T-cell (primary cell): ENCODE data around the gene CEP192. TPM values are rescaled to one million over a fixed set of nuclear protein-coding genes. Genes with fewer than 3 reads are reported as not detected.
A peak's percentile ranks its signal among the peaks of the same experiment; 100 is the strongest.

ENCODE experiments used
- ATAC-seq, 4 experiments: fragments of 200-7000 bp in 3 of 4; fragments of 150-1000 bp in 1 of 4; cut with Tn5 transposase; replicated peaks in 1 of 4; 1 replicate in 3 of 4; 2 replicates in 1 of 4; pipeline ENCODE4 v1.10.0; 2021; ENCODE audit warnings: moderate library complexity in 3 of 4, mild to moderate bottlenecking in 2 of 4, moderate number of reproducible peaks in 1 of 4
- CTCF ChIA-PET, 2 donors: fragments of 300-600 bp; sonication (Branson Sonifier 250); formaldehyde crosslinking; loops; one replicate each; lab custom pipeline; 2022; ENCODE audit warnings: antibody characterized with exemption in 2 of 2; lab: Charles Lee
- POLR2A ChIA-PET, 2 donors: fragments of 300-600 bp; sonication (Branson Sonifier 250); formaldehyde crosslinking; loops; one replicate each; lab custom pipeline; 2022; ENCODE audit warnings: antibody characterized with exemption in 2 of 2; lab: Charles Lee
- DNase-seq, 35 experiments: peaks; one replicate each; pipeline versions ENCODE4 v3.0.0 to v3.0.0-alpha.2; 2013 to 2023
- H3K27ac ChIP-seq: one replicate; pipeline ENCODE4 v1.5.1; 2013; ENCODE audit warnings: low read length
- H3K27me3 ChIP-seq, 2 experiments: replicated peaks in 1 of 2; 1 replicate in 1 of 2; 2 replicates in 1 of 2; pipeline versions ENCODE4 v1.6.1 to v1.7.0; 2013; ENCODE audit warnings: low read length in 1 of 2, mixed read lengths in 1 of 2; ENCODE audit not compliant: control insufficient read depth in 2 of 2, insufficient read depth in 2 of 2; ENCODE audit errors: extremely low read depth in 1 of 2
- H3K36me3 ChIP-seq, 2 donors: 1 replicate in 1 of 2; 2 replicates in 1 of 2; pipeline versions ENCODE4 v1.6.1 to v1.7.0; 2013; ENCODE audit warnings: low read length in 1 of 2; ENCODE audit not compliant: control insufficient read depth in 2 of 2, insufficient read depth in 1 of 2; ENCODE audit errors: extremely low read depth in 1 of 2
- H3K4me1 ChIP-seq, 2 experiments: 1 replicate in 1 of 2; 2 replicates in 1 of 2; pipeline versions ENCODE4 v1.6.1 to v1.7.0; 2013; ENCODE audit warnings: low read length in 2 of 2, mixed read lengths in 1 of 2; ENCODE audit not compliant: insufficient read depth in 2 of 2, control insufficient read depth in 1 of 2; ENCODE audit errors: extremely low read depth in 1 of 2
- H3K4me3 ChIP-seq, 2 donors: 1 replicate in 1 of 2; 2 replicates in 1 of 2; pipeline versions ENCODE4 v1.5.1 to v1.7.0; 2013; ENCODE audit warnings: mild to moderate bottlenecking in 2 of 2, low read length in 1 of 2, moderate library complexity in 1 of 2; ENCODE audit not compliant: control insufficient read depth in 1 of 2; ENCODE audit errors: extremely low read depth in 1 of 2
- H3K9me3 ChIP-seq: 2 replicates; pipeline ENCODE4 v1.7.0; 2013
- H3K27ac Mint-ChIP-seq, 2 donors: one replicate each; pipeline ENCODE4 v1.8.0; 2020 to 2021; ENCODE audit warnings: mild to moderate bottlenecking in 2 of 2, mixed read lengths in 2 of 2
- H3K27me3 Mint-ChIP-seq, 2 donors: one replicate each; pipeline ENCODE4 v1.8.0; 2021 to 2022; ENCODE audit warnings: mixed read lengths in 2 of 2
- H3K36me3 Mint-ChIP-seq: one replicate; pipeline ENCODE4 v1.8.0; 2021; ENCODE audit warnings: mixed read lengths
- H3K4me1 Mint-ChIP-seq, 3 donors: one replicate each; pipeline ENCODE4 v1.8.0; 2020 to 2022; ENCODE audit warnings: mixed read lengths in 3 of 3, mild to moderate bottlenecking in 1 of 3
- H3K4me3 Mint-ChIP-seq, 3 donors: one replicate each; pipeline ENCODE4 v1.8.0; 2020 to 2022; ENCODE audit warnings: mild to moderate bottlenecking in 3 of 3, mixed read lengths in 3 of 3, moderate library complexity in 3 of 3
- H3K9me3 Mint-ChIP-seq, 3 donors: one replicate each; pipeline ENCODE4 v1.8.0; 2020 to 2022; ENCODE audit warnings: mixed read lengths in 3 of 3
- WGBS: methylation state at CpG from one replicate; pipeline ENCODE4 v1.1.5; 2013; ENCODE audit warnings: missing lambda C conversion rate; ENCODE audit not compliant: insufficient coverage; 5-methylcytosine and 5-hydroxymethylcytosine counted together
- total RNA-seq, 35 experiments: library from RNA in 6 of 35; stranded (reverse) in 6 of 35; fragments of 120-200 nt in 1 of 35; gene quantifications; one replicate each; pipeline versions ENCODE4 v1.2.1 to v1.2.4 and lab custom pipeline; 2013 to 2026

CEP192 gene
- total RNA-seq, 5 donors from 2014 or later (not counting 1 experiment from before 2014, with no cell fraction given), result 28.9 to 37.2 (median 32.9) TPM

- ChIA-PET CTCF (no interaction called here), POLR2A (no interaction called here)
- ATAC-seq (no peak), DNase-seq (no peak)
- no peaks in the 10 kb centered on the region for H3K9me3 Mint-ChIP-seq
- H3K36me3 Mint-ChIP-seq, result peaks cover 73% of the 10 kb centered on the region
- H3K4me3 Mint-ChIP-seq, result no peak overlapping the region
- WGBS, result 100% methylated on average over 1 of the region's 4 CpGs
- Histone ChIP-seq H3K27ac (no peak overlapping the region), H3K9me3 (no peaks in the 10 kb centered on the region), H3K4me1 (no peaks in the 10 kb centered on the region), H3K36me3 (peaks cover 12 to 28% of the 10 kb centered on the region in 2 donors), H3K4me3 (no peak overlapping the region), H3K27me3 (no peaks in the 10 kb centered on the region)
- H3K27me3 Mint-ChIP-seq, result no peaks in the 10 kb centered on the region
- H3K4me1 Mint-ChIP-seq, result peaks cover 17 to 19% (median 17%) of the 10 kb centered on the region in 3 donors
- H3K27ac Mint-ChIP-seq, result no peak overlapping the region
Measured at GRCh38 chr18:13043066-13043465, 51.9 kb downstream of the CEP192 start.

DNA sequence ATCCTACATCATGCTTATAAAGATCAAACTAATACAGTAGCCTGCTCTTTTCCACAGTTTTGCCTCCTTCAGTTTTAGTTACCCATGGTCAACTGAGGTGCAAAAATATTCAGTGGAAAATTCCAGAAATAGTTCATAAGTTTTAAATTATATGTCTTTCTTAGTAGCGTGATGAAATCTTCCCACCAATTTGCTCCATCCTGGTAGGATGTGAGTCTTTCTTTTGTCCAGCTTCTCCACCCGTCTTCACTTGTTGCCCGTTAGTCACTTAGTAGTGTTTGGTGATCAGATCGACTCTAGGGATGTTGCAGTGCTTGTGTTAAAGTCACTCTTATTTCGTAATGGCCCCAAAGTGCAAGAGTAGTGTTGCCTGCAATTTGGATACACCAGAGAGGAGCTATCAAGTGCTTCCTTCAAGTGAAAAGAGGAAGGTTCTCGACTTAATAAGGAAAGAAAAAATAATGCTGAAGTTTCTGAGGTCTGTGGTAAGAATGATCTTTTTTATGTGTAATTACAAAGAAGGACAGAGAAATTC is 57.0 kb downstream of the CEP192 start:
- no peaks in the 10 kb centered on the region for H3K27me3 ChIP-seq
- Mint-ChIP-seq H3K9me3 (no peaks in the 10 kb centered on the region), H3K4me1 (peaks cover 12 to 22% (median 15%) of the 10 kb centered on the region in 3 donors), H3K27me3 (no peaks in the 10 kb centered on the region), H3K36me3 (peaks cover 72% of the 10 kb centered on the region), H3K4me3 (no peak overlapping the region), H3K27ac (no peak overlapping the region)
- ChIA-PET CTCF (no interaction called here), POLR2A (no interaction called here)
- no peak overlapping the region for H3K4me3 ChIP-seq
- H3K4me1 ChIP-seq, result peaks cover 2 to 5% of the 10 kb centered on the region in 2 experiments
- DNase-seq (no peak), ATAC-seq (no peak)
- 78% methylated on average over 2 of the region's 6 CpGs for WGBS
- H3K36me3 ChIP-seq, result peaks cover 7 to 44% of the 10 kb centered on the region in 2 donors
- no peaks in the 10 kb centered on the region for H3K9me3 ChIP-seq
- no peak overlapping the region for H3K27ac ChIP-seq

- no peak overlapping the region for H3K27ac Mint-ChIP-seq
- Histone ChIP-seq H3K4me1 (peaks cover 2 to 5% of the 10 kb centered on the region in 2 experiments), H3K27ac (no peak overlapping the region), H3K4me3 (no peak overlapping the region), H3K27me3 (no peaks in the 10 kb centered on the region), H3K36me3 (peaks cover 10 to 61% of the 10 kb centered on the region in 2 donors), H3K9me3 (no peaks in the 10 kb centered on the region)
- CTCF ChIA-PET, result interaction anchor here in 1 of 2 donors (0.7 kb wide), 1 partner anchor 654 kb away, joined by 4 read pairs; no protein-coding TSS in a partner anchor
- H3K4me1 Mint-ChIP-seq, result peaks cover 9 to 13% (median 12%) of the 10 kb centered on the region in 3 donors
- H3K9me3 Mint-ChIP-seq, result no peaks in the 10 kb centered on the region
- H3K27me3 Mint-ChIP-seq, result no peaks in the 10 kb centered on the region
- 86% methylated on average over 3 of the region's 6 CpGs for WGBS
- no peak overlapping the region for H3K4me3 Mint-ChIP-seq
- DNase-seq (no peak), ATAC-seq (no peak)
- peaks cover 71% of the 10 kb centered on the region for H3K36me3 Mint-ChIP-seq
- POLR2A ChIA-PET, result interaction anchor here in 1 of 2 donors (0.6 kb wide), 1 partner anchor 1056 kb away, joined by 3 read pairs; no protein-coding TSS in a partner anchor
Measured at GRCh38 chr18:13051159-13051558, 60.0 kb downstream of the CEP192 start.

DNA sequence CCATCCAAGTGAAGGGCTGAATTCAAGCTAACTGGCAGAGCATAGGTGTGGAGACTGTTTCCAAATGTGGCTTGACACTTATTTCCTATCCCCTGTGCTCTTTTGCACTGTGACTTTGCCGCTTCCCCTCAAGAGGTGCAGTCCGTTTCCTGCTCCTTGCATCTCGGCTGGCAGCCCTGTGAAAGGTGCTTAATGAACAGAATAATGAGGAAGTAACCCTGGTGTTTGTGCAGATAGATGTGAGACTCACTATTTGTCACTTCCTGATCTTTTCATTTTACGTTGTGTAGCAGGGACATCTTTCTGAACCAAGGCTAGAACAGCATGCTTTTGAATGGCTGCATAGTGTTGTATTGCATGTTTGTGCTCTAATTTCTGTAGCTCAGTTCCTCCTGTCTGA is 60.8 kb downstream of the CEP192 start:
- ChIA-PET CTCF (interaction anchor here in 1 of 2 donors (0.7 kb wide), 1 partner anchor 764 kb away, joined by 3 read pairs; no protein-coding TSS in a partner anchor), POLR2A (interaction anchor here in 1 of 2 donors (0.5 kb wide), 1 partner anchor 1115 kb away, joined by 4 read pairs; no protein-coding TSS in a partner anchor)
- peak in 2 of 4 experiments; percentile 23 to 30 for ATAC-seq
- H3K4me1 Mint-ChIP-seq, result peaks cover 9 to 13% (median 12%) of the 10 kb centered on the region in 3 donors
- peak in 3 of 35 experiments; percentile 4 to 26 (median 10) for DNase-seq
- Histone ChIP-seq H3K36me3 (peaks cover 11 to 68% of the 10 kb centered on the region in 2 donors), H3K27ac (no peak overlapping the region), H3K9me3 (no peaks in the 10 kb centered on the region), H3K4me1 (peaks cover 2 to 5% of the 10 kb centered on the region in 2 experiments), H3K27me3 (no peaks in the 10 kb centered on the region), H3K4me3 (no peak overlapping the region)
- H3K27ac Mint-ChIP-seq, result peak overlapping the region; percentile 50 to 80
- H3K27me3 Mint-ChIP-seq, result no peaks in the 10 kb centered on the region
- no CpG with 5 or more reads among the region's 4 CpGs for WGBS
- peaks cover 73% of the 10 kb centered on the region for H3K36me3 Mint-ChIP-seq
- no peak overlapping the region for H3K4me3 Mint-ChIP-seq
- no peaks in the 10 kb centered on the region for H3K9me3 Mint-ChIP-seq

DNA sequence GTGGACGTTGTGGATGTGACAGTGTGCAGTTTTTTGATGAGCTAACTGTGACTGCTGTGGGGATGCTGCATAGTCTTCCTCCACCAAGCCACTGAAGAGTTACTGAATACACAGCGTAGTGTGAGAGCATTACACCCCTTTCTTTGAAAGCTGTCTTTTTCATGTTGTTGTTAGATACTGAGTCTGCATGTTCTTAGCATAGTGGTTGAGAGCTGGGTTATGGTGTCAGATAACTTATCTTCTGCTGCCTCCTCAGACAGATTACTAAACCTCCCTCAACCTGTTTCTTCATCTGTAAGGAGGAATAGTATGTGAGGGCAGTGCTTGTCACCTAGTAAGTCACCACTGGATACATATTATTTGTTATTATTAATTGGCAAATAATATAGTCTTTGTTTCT is 63.2 kb downstream of the CEP192 start:
- Mint-ChIP-seq H3K4me3 (no peak overlapping the region), H3K27me3 (no peaks in the 10 kb centered on the region), H3K4me1 (peaks cover 9 to 18% (median 13%) of the 10 kb centered on the region in 3 donors), H3K27ac (no peak overlapping the region), H3K36me3 (peaks cover 71% of the 10 kb centered on the region), H3K9me3 (no peaks in the 10 kb centered on the region)
- H3K36me3 ChIP-seq, result peaks cover 11 to 72% of the 10 kb centered on the region in 2 donors
- no peaks in the 10 kb centered on the region for H3K27me3 ChIP-seq
- no peaks in the 10 kb centered on the region for H3K9me3 ChIP-seq
- ATAC-seq (no peak), DNase-seq (no peak)
- no CpG with 5 or more reads among the region's 2 CpGs for WGBS
- H3K4me1 ChIP-seq, result peaks cover 2 to 5% of the 10 kb centered on the region in 2 experiments
- ChIA-PET CTCF (no interaction called here), POLR2A (no interaction called here)
- H3K4me3 ChIP-seq, result no peak overlapping the region
- no peak overlapping the region for H3K27ac ChIP-seq

GRCh38 chr18:13061630-13062189 is 70.5 kb downstream of the CEP192 start:
- no peak for ATAC-seq
- no peak overlapping the region for H3K27ac Mint-ChIP-seq
- CTCF ChIA-PET, result no interaction called here

More at GRCh38 chr18:13061630-13062189, 70.5 kb downstream of the CEP192 start:
- Histone ChIP-seq H3K27me3 (no peaks in the 10 kb centered on the region), H3K4me3 (no peak overlapping the region), H3K9me3 (no peaks in the 10 kb centered on the region), H3K4me1 (no peaks in the 10 kb centered on the region), H3K36me3 (peaks cover 0 to 46% of the 10 kb centered on the region in 2 donors), H3K27ac (no peak overlapping the region)
- H3K9me3 Mint-ChIP-seq, result no peaks in the 10 kb centered on the region
- peaks cover 61% of the 10 kb centered on the region for H3K36me3 Mint-ChIP-seq
- POLR2A ChIA-PET, result no interaction called here
- H3K4me1 Mint-ChIP-seq, result peaks cover 13 to 18% (median 15%) of the 10 kb centered on the region in 3 donors
- DNase-seq, result no peak
- 100% methylated on average over 1 of the region's 4 CpGs for WGBS
- no peak overlapping the region for H3K4me3 Mint-ChIP-seq
- no peaks in the 10 kb centered on the region for H3K27me3 Mint-ChIP-seq
